NAMALWA (cell line): ENCODE results near the gene CHMP4A.
"Not testable (repeated sequence)": the region's sequence is repeated elsewhere in the genome, so short reads cannot be mapped to it uniquely, and the experiment has no call there.

Source experiments
- DNase-seq: peaks from one replicate; pipeline ENCODE4 v3.0.0-alpha.2; 2015; ENCODE audit warnings: low spot score

The CHMP4A gene

DNA sequence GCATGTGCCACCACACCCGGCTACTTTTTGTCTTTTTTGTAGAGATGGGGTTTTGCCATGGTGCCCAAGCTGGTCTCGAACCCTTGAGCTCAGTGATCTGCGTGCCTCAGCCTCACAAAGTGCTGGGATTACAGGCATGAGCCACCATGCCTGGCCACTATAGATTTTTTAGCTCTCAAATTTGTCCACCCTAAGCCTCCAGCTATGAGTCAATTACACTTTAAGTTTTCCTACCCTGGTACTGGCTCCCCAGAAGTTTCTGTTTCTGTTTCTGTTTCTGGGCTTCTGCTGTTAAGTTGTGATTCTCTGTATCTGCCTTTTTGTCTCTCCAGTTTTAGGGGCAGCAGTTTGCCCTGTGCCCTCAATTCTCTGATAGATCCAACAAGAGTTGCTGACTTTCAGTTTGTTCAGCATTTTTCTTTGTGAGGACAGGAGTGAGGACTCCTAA, 33.5 kb upstream of the CHMP4A start:
- DNase-seq, result peak; percentile 48

DNA sequence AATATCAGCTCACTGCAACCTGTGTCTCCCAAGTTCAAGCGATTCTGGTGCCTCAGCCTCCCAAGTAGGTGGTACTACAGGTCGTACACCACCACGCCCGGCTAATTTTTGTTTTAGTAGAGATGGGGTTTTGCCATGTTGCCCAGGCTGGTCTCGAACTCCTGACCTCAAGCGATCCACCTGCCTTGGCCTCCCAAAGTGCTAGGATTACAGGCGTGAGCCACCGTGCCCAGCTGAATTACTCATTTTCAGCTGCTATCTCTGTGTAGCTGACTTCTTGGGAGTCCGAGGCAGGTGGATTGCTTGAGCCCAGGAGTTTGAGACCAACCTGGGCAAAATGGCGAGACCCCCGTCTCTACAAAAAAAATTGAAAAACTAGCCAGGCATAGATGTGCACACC, 32.1 kb upstream of the CHMP4A start:
- DNase-seq, result not testable (repeated sequence)

DNA sequence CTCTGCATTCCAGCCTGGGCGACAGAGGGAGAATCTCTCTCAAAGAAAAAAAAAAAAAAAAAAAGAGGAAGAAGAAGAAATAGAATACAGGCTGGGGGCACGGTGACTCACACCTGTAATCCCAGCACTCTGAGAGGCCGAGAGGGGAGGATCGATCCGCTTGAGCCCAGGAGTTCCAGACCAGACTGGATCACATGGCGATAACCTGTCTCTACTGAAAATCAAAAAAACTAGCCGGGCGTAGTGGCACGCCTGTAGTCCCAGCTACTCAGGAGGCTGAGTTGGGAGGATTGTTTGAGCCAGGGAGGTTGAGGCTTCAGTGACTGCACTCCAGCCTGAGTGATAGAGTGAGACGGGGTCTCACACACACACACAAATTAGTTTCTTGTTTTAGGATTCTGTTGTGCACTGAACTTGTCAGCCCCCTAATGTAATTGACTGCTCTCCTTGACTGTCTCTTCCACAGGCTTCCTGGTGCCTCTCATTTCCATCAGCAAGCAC, 30.1 kb upstream of the CHMP4A start:
- DNase-seq, result peak; percentile 35

DNA sequence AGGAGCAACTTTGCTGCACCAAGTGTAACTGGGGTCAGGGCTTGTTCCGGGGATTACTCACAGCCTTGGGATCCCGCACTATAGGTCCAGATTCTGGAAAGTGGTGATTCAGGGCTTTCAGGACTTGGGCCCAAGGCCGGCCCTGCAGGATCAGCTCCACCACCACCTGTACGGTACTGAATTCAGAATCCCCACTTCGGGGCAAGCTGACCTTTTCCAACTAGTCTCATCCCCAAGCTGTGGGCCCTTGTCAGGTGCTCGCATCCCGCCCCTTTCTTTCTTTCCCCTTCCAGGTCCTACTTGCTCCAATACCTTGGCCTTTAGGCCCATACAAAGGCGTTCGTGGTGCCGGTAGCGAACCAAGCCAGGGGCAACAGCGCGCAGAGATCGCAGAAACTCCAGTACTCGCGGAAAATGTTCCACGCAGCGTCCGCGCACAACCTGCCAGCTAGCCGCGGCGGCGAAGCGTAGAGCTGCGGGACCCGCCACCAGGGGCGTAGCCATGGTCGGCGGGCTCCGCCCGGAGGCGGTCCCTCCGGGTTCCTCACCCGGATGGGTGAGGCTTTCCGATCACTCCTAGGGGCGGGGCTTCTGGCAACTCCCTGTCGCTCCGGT, 28.6 kb upstream of the CHMP4A start:
- DNase-seq, result peak; percentile 96

DNA sequence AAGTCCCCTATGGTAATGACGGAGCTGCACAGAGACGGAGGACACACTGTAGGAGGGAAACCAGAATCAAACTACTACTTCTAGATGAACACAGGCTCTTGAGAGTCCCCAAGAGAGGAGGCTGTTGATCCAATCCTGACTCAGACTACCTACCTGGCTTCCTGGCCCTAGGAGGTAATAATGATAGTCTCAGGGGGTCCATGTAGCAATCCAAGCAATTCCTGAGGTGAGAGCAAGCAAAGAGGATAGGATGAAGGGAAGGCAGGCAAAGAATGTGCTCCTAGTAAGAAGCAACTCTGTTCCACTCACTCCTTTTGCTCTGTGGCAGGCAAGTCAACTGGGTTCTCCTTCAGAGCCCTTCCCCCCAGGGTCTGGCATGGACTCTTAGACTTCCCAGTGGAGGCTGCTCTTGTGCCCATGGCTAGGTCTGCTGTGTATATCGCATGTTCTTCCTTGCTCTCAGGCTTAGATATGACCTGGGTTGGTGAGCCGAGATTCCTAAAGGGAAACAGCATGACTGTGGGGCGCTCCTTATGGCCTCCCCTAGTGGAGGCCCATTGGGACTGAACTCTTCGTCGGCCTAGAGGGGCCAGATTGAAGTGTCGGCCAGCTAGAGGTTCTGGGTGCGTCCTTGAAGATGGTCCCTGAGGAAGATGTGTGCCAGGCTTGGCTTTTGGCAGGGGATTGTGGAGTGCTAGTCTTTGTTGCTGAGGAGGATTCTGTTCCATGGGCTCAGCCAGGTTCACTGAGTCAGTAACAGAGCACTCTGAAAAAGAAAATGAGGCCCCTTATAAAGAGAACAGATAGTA, 27.0 kb upstream of the CHMP4A start:
- no peak for DNase-seq

DNA sequence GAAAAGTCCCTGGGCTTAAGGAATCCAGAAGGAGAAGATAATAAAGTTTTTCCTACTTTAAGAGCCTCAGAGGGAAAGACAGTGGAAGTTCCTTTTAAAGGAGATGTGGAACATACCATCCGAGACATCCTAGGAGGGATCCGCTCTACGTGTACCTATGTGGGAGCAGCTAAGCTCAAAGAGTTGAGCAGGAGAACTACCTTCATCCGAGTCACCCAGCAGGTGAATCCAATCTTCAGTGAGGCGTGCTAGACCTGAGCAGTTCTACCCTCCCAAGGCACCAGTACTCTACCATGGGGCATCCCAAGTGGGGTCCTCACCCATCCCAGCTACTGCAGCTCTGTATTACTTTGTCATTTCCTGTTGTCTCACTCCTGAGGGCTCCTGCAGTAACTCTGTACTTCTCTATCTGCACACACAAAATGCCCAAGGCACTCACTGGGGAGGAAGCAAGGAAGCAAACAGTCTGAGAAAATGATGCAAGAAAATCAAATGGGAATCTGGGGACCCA, 25.3 kb upstream of the CHMP4A start:
- DNase-seq, result no peak

DNA sequence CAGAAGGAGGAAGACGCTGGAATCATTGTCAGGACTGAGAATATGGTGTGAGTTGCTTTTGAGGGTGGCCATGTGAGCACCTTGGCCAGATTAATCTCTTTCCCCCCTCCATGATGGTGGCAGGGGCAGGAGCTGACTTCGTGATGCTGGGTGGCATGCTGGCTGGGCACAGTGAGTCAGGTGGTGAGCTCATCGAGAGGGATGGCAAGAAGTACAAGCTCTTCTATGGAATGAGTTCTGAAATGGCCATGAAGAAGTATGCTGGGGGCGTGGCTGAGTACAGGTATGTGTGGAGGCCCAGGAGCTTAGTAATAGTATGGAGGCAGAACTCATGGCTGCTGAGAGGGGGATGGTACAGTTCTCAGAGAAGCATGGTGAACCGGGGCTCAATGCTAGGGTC, 24.8 kb upstream of the CHMP4A start:
- DNase-seq, result no peak

DNA sequence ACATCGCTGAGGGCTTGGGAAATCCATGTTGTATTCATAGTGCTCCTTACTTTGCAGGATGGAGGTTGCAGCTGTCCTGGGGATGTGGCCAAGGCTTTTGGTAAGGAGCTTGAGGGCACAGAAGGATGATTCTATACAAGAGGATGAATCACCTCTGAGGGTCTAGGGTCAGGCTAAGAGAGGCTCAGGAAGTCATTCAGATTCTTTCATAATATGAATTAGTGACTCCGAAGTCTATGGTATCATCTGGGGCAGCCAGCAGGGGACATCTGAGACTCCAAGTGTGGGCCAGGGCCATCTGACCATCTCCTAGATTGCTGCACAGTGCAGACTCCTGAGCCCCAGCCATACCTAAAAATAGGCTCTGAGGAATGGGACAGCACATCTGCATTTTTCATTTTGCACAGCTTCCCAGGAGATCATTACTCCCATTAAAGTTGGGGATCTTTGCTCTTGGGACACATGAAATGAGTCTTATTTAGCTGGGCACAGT, 24.2 kb upstream of the CHMP4A start:
- no peak for DNase-seq

DNA sequence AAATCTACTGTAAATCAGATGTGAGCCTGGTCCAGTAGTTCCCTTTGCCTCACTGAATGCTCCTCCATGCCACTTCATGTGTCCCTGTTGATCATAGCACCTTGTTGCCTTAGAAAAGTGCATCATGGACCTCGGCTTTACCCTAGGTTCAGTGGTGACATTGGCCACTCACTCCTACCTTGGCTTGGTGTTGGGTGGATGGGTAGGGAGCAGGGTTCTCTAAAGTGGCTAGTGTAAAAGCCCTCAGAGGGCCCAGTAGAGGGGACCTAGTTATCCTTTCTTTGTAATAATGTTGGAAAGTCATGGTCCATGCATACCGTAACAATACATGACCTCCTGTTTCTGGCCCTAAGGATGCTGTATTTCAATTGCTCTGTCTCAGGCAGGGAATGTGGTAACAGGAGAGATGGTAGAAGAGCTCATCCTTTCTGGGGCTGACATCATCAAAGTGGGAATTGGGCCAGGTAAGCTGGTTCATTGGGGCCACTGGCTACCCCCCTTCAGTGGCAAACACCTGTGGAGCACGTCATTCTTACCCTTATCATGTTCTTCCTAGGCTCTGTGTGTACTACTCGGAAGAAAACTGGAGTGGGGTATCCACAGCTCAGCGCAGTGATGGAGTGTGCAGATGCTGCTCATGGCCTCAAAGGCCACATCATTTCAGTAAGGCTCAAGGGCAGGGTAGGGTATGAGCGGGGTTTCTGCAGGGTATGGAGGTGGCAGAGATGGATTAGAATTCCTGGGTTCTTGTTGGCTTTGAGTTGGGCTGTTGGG, 23.6 kb upstream of the CHMP4A start:
- DNase-seq, result no peak

DNA sequence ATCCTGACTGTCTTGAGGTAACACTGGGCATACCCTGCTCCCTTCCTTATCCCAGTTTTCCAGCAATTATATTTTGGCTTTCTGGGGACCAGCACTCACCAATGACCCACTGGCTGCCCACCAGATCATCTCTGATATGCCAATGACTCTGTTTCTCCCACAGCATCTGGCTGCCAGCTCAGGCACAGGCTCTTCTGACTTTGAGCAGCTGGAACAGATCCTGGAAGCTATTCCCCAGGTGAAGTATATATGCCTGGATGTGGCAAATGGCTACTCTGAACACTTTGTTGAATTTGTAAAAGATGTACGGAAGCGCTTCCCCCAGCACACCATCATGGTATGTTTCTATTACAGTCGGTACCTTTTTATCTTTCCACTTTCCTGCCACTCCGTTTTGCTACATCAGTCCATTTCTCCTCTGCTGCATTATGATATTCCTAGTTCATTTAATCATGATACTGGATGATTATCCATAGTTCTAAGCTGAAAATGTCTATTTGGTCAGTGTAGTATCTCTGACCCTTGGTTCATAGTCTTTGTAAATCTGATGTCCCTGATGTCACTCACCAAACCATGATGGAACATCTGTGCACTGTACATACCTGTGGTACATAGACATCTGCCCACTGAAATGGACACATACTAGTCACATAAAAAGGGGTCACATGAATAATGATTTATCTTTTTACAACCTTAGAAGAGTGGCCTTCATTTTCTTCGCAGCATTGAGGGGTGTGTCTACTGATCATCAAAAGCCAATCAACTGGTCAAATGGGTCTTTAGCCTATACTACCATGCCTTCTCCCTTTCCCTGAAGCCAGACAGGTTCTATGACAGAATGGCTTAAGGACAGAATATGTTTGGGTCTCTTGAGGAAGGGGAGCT, 22.8 kb upstream of the CHMP4A start:
- no peak for DNase-seq

DNA sequence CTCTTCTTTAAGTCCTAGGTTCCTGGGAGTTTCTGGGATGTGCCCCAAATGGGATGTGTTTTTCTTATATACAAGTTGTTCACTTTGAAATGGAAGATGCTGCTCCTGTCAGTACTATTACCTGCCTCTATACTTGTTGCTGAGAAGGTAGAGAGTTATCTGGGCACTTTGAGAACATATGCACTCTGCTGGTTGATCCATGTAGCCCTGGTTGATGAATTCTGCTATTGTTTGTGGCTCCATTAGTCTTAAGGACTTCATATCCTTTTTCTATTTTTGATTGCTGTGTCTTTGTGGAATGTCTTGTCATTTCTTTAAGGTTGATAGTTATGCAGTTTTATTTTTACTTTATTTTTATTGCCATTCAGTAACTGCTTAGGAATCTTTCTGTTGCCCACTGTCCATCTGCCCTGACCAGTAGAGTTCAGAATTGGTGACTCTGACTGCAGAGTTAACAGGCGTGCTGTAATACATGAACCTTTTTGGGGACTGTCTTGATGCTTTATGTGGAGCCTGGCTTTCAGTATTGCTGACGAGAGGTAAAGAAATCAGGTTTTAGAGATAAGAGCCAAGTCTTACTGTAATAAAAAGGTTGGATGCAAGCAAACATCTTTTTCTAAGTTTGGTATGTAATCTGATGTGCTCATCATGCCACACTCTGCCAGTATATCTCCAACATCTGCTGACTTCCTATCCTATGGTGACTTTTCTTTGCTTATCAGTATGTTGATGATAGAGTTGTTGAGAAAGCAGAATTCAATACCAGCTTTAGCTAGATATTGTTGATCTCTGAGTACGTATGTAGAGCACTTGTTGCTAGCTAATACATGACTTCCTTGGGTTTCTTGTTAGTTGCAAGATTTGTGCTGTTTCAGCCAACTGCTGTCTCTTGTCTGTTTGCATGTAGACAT, 21.1 kb upstream of the CHMP4A start:
- DNase-seq, result no peak

DNA sequence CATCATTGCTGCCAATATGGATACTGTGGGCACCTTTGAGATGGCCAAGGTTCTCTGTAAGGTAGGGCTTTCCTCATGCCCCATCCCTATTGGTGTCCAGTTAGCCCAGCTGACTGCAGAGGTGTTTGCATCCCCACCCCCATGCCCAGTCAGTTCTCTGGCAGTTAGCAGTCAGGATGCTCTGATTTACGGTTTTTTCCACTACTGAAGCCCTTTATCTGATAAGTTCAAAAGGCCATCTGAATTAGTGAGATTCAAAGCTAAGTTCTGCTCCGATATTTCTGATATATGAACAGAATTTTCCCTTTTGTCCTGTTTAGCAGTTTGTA, 20.2 kb upstream of the CHMP4A start:
- no peak for DNase-seq

DNA sequence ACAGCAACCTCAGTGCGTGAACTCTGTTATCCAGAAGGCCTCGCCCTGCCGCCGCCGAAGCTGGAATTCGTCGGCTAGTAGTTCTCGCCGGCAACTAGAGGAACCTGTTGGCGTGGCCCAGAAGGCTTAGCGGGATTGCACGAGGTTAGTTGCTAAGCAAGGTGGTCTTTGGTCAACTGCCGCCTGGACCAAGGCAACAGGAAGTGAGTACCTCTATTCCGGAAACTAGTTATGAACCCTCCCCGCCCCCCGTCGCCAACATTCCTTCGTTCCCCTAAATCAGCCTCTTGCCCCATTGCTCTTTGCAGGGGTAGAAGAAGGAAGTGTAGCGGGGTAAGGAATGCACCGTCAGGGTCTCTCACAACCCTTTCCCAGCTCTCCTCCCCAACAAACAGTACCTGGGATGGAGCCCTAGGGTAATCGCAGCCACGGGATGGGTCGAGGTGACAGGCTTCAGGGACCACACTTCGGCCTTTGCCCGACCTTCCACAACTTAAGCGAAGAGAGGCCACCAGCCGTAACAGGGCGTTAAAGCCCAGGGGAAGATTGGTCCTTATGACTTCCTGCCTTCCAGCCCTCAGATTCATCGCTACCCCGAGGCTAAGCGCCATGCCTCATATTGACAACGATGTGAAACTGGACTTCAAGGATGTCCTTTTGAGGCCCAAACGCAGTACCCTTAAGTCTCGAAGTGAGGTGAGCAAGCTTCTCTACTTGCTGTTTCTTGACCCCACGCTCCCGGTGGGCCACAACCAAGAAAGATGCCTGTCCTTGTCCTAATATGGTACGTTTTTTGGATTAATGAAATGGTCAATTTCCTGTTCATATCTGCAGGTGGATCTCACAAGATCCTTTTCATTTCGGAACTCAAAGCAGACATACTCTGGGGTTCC, 19.6 kb upstream of the CHMP4A start, which contains the start of gene GMPR2:
TSS of gene GMPR2 (plus strand) at position 285 of the 893 bp plus-strand sequence. CDS start at position 610, 325 bp downstream.
- DNase-seq, result no peak

DNA sequence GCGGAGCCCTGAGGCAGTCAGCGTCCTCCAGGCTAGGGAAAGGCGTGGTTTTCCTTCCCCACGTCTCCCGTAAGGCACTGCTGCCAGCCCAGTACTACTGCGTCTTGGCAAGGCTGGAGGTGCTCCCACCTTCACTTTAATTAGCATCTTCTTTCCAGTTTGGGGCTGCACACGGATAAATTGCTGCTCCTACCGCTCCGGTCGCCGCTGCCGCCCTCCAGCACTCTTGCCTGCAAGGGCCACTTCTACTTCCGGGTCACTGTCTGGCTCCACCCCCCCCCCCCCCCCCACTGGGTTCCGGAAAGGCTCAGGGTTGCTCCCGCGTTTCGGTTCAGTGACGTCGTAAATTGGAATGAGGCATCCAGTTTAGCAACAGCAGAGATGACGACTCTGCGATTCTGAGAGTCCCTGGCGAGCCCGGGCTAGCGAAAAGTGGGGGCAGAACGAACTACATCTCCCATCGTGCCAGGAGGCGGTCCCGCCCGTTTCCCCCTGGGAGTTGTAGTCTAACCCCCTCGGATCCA, 18.9 kb upstream of the CHMP4A start, which contains the start of gene NEDD8:
TSS of gene NEDD8 (minus strand) at position 247 of the 524 bp plus-strand sequence. CDS start at position 147, 100 bp downstream.
- peak; percentile 90 for DNase-seq

DNA sequence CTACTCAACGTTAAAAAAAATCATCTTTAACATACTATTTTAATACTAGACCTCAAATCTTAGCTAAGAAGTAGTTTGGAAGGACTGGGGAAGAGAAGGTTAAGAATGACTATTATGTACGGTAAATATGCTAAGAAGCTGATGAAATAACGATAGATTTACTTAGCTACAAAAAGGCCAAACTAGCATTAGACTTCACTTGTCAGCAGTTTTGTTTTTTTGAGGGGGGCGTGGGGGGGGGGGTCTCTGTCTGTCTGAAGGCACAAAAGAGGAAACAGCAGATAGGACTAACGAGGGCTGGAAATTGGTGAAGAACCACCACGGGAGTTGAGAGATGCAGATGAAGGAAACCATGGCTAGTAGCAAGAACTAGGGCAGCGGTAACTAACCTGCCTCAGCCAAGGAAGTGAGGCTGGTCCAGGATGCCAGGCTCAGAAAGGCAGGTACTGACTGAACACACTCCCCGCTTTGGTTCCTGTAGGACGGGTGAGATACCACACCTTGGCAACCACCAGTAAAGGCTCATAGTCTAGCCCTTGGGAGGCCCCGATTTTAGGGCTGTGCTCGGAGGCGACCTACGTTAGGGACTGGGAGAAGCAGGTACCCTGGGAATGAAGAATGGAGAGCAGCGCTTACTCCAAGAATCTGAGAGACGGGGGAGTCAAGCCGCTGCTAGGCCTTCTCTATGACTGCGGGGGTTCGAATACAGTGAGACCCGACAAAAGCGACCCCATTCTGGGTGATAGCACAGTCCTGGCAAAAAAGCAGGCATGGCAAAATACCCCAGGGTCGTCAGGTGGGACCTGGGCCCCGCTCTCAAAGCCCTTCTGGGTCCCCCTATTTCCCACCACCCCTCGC, 18.2 kb upstream of the CHMP4A start:
- DNase-seq, result peak; percentile 47

DNA sequence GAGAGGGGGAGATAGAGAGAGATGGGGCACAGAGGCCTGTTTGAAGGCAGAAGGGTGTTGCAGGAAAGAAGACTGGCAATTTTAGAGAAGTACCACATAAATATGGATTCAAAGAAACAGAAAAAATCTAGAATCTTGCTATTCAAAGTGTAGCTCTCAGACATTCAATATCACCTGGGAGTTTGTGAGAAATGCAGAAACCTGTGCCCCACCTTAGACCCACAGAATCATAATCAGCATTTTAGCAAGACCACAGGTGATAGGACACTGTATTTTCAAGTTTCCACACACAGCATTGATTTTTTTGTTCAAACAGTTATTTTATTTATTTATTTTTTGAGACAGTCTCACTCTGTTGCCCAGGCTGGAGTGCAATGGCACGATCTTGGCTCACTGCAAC, 15.6 kb upstream of the CHMP4A start:
- no peak for DNase-seq

DNA sequence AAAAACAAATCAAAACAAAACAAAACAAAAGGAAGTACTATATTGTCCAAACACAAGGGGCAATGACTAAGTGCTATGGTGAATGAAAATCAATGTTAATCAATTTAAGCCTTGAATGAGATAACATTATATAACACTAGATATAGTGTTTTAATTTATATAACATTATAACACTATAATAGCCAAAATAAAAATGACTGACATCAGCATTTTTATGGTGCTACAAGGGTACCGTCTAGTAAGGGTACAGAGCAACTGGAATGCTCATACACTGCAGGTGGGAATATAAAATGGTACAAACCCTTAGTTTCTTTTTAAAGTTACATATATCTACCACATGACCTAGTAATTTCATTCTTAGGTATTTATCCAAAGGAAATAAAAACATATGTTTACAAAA, 13.2 kb upstream of the CHMP4A start:
- DNase-seq, result no peak

DNA sequence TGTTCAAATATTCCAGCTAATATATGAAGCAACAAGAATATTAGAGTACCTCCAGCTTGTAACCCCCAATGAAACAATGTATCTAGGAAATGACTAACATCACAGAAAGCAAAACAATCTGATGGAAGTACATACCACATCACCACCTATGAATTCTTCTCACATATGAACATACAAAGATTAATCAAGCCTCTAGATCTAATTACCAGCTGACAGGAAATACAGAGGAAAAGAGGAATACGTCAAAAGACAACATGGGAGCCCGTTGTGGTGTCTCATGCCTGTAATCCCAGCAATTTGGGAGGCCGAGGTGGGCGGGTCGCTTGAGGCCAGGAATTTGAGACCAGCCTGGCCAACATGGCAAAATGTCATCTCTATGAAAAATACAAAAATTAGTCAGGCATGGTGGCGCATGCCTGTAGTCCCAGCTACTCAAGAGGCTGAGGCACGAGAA, 11.4 kb upstream of the CHMP4A start:
- DNase-seq, result no peak
